Measurements from ENCODE around the gene GNG4. TPM values are rescaled to one million over a fixed set of nuclear protein-coding genes. Genes with fewer than 3 reads are reported as not detected.
"Not testable (repeated sequence)": the region's sequence is repeated elsewhere in the genome, so short reads cannot be mapped to it uniquely, and the experiment has no call there.

Gene GNG4
- total RNA-seq, 1 donor from 2014 or later, result under 0.01 TPM

DNA sequence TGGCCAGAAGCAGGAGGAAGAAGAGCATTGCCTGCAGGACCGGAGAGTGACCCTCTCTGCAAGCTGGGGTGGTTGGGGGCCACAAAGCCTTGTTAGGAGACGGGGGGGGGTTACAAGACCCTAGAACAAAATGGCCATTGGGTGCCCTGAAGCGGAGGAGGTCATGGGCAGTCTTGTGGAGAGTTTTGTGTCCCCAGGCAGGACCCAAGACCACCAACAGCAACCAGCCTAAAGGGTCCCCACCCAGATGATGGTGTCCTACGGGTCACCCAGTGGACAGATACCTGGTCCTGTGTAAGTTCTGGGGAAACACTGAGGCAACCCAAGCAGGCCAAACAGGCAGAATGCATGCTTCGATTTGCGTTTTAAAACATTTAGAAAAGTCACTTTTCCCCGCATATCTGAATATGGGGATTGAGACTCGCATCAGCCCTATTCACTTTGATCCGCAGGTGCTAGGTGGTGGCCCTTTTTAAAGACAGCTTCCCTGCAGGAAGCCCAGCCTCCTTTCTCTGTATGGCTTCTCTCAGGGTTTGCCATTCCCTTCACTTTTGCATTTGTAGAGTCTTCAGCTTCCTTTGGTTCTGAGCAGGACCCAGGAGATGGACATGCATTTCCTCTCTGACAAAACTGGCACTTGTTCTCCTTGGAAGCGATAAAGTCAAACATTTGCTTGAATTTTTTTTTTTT lies 21.1 kb downstream of the GNG4 start:
- DNase-seq (ENCODE audit: low read depth in 2 of 2), result no peak

DNA sequence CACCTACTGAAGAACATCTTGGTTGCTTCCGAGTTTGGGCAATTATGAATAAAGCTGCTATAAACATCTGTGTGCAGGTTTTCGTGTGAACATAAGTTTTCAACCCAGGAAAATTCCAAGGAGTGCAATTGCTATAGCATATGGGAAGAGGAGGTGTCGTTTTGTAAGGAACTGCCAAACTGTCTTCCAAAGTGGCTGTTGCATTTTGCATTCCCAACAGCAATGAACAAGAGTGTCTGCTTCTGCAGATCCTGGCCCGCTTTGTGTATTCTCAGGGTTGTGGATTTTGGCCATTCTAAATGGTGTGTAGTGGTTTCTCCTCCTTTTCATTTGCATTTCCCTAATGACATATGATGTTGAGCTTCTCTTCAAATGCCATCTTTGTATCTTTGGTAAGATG lies 23.8 kb downstream of the GNG4 start:
- no peak for DNase-seq (ENCODE audit: low read depth in 2 of 2)

DNA sequence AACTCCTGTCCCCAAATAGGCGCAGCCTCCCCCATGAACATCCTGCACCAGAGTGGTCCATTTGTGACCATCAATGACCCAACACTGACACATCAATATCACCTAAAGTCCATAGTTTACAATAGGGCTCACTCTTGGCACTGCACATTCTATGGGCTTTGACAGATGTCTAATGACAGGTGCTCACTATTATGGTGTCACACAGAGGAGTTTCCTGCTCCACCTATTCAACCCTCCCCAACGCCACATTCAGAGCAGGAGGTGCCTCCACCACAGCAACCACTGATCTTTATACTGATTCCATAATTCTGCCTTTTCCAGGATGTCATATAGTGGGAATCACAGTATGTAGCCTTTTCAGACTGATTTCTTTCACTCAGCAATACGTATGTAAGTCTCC lies 24.2 kb downstream of the GNG4 start:
- no peak for DNase-seq (ENCODE audit: low read depth in 2 of 2)

DNA sequence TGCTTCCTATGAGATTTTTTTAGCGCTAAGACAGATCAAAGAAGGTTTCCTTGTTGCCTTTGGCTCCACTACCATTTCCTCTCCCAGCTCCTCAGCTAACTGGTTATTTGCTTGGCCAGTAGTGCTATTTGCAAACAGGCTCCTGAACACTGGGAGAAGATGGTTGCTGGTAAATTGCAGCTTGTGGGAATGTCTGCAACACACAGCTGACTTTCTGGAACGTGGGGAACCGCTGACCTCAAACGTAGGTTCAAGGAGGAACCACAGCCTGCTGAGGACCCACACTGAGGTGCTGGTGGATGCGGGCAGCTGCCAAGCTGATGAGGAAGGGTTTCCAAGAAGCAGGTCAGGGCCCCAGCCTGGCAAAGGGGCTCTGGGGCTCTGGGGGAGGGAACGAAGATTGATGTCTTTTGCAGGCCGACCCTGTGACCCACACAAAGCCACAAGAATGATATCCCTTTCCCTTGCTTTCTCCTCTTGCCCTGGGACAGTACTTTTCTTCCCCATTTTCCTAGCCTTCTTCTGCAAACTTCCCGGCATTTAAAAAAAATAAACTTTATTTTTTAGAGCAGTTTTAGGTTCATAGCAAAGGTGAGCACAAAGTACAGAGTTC lies 24.8 kb downstream of the GNG4 start:
- DNase-seq (ENCODE audit: low read depth in 2 of 2), result peak in 1 of 2 donors; percentile 48

DNA sequence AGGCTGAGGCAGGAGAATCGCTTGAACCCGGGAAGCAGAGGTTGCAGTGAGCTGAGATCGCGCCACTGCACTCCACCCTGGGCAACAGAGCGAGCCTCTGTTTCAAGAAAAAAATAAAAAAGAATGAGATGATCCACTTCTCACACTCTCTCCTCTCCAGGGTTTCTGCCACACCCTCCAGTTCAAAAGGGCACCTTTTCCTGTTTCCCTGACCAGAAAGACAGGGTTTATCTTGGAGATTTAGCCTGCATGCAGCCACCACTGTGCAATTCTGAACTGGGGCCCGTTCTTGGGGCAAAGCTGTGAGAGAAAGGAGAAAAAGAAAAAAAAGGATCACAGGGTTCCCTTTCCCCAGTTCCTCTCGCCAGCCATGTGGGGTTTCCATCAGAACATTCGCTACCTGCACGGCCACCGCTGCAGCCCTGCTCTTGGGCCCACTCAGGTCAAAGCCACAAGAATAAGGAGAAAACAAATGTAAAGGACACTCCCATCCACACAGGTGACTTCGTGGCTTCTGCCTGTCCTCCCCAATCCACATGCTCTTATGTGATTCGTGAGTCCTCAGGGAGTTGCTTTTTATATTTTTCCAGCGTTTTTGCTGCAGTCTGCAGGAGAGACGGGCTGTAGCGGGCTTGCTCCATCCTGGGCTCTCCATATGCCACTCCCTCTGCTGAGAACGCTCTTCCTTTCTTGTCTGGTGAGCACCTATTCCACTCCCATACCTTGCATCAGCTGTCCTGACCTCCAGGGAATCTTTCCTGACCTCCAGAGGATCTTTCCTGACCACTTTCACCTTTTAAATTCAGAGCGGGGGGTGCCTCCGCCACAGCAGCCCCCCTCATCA lies 26.4 kb downstream of the GNG4 start:
- DNase-seq (ENCODE audit: low read depth in 2 of 2), result no peak

DNA sequence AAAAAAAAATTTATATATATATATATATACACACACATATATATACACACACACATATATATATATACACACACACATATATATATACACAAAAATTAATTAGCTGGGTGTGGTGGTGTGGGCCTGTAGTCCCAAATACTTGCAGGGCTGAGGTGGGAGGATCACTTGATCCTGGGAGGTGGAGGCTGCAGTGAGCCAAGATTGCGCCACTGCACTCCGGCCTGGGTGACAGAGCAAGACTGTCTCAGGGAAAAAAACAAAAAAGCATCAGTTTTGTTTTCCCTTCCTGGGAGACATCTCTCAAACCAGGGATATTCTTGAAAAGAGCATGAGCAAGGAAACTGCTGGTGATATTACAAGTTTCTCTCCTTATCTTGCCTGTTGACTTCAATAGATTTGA lies 30.4 kb downstream of the GNG4 start:
- not testable (repeated sequence) for DNase-seq (ENCODE audit: low read depth in 2 of 2)

DNA sequence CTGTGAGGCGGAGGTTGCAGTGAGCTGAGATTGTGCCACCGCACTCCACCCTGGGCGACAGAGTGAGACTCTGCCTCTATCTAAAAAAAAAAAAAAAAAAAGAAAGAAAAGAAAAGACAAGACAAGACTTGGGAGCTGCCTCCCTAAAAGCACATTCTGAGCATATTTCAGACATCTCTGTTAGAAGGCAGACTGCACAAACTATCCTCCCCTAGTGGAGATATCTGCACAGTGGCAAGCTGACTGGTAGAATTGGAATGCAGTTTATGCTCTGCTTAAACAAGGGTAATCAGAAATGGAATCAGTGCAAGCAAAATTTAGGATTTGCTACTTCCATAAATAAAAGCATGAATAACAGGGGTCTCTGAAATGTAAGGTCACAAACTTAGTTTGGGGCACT lies 31.8 kb downstream of the GNG4 start:
- no peak for DNase-seq (ENCODE audit: low read depth in 2 of 2)

DNA sequence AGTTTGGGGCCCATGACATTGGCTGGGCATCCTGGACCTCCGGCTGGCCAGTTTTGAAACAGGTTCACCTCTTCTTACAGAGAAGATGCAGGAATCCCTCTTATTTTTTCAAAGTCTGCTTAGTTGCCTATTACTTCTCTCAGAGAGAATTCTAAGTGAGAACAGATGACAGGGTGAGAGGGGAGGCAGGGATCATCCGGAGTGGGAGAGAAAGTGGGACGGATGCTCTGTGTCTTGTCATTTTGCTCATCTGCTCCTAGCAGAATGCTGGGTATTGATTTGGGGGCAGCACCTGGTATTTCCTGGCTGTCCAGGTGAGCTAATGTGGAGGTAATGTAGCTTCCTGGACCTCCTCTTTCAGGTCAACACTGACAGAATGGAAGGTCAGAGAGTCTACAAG lies 32.4 kb downstream of the GNG4 start:
- no peak for DNase-seq (ENCODE audit: low read depth in 2 of 2)

DNA sequence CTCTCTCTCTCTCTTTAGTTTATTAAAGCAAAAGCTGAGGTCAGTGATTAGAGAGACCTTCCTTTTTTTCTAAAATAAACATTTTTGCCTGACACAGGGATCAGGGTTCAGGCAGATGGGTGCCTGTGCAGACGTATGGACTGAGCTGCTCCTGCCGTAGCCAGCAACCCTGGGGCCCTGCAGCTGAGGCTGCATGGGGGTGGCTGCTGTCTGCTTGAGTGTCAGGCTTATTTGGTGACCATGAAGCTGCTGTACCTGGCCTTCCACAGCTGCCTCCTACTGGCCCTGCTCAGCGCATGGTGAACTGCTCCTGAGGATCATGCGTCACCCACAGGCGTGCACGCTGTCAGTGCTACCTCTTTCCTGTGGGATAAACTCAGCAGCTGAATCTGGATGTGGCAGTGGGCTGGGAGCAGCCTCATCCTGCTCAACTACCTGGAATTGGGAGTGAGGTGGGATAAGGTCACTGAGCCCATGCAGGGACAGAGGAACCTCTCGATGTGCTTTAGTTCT lies 35.1 kb downstream of the GNG4 start:
- DNase-seq (ENCODE audit: low read depth in 2 of 2), result no peak

DNA sequence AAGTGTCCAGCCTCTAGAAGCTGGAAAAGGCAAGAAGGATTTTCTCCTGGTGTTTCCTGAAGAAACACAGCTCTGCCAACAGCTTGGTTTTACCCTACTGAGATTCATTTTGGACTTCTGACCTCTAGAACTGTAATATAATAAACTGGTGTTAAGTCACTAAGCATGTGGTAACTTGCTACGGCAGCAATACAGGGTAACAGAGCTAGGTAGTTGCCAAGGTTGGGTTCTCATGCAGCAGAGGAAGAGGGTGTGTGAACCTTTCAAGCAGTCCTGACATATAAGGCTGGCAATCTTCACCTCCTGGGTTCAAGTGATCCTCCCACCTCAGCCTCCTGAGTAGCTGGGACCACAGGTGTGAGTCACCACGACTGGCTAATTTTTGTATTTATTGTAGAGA lies 36.0 kb downstream of the GNG4 start:
- no peak for DNase-seq (ENCODE audit: low read depth in 2 of 2)

DNA sequence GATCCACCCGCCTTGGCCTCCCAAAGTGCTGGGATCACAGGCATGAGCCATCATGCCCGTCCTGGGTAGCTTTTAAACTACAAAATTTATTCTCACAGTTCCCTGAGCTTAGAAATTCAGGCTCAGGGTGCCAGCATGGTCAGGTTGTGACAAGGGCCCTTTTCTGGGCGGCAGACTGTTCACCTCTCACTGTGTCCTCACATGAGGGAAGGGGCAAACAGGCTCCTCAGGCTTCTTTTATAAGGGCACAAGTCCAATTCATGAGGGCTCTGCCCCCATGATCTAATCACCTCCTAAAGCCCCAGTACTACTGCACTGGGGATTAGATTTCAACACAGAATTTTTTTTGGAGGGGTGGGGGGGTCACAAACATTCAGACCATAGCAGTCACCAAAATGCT lies 36.8 kb downstream of the GNG4 start:
- no peak for DNase-seq (ENCODE audit: low read depth in 2 of 2)

DNA sequence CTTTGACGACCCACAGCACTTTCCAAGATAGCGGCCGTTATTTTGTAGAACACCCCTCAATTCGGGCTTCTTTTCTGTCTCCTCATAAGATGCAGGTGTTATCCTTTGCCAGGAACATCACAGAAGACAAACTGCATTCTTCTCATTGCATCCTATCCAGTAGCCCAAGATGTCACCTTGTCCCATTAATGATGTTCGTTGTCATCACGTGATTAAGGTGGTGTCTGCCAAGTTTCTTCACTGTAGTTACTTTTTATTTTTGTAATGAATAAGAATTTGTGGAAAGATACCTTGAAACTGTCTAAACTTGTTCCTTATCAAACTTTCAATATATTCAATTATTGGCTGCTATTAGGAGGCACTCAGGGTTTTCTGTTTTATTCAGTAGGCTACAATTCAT lies 39.4 kb downstream of the GNG4 start:
- no peak for DNase-seq (ENCODE audit: low read depth in 2 of 2)

DNA sequence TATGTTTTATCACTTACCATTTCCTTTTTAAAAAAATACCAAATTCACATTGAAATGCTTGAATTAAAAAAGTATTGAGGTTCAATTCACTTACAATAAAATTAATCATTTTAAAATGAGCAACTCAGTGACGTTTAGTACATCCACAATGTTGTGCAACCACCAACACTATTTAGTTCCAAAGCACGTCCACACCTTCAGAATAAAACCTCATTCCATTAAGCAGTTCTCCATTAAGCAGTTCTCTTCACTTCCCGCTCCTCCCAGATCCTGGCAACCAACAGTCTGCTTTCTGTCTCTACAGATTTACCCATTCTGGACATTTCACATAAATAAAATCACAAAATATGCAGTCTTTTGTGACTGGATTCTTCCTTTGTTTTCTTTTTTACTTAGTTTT lies 41.3 kb downstream of the GNG4 start:
- no peak for DNase-seq (ENCODE audit: low read depth in 2 of 2)

DNA sequence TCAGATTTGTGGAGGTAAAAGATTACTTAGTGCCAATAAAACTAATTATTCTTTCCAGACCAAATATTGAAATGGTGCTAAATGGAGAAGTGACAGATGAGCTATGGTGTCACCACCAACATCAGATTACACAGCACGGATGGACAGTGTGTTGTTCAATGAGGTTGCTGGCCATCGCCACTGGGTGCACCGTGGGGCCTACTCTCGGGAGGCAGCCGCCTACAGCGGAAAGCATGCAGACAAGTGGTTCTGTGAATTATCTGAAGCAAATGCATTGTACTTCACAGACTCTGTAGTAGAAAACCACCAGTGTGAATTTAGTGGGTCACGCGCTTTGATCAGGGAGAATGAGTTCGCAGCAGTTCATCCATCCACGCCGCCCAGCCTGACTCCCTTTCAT lies 42.3 kb downstream of the GNG4 start:
- no peak for DNase-seq (ENCODE audit: low read depth in 2 of 2)

DNA sequence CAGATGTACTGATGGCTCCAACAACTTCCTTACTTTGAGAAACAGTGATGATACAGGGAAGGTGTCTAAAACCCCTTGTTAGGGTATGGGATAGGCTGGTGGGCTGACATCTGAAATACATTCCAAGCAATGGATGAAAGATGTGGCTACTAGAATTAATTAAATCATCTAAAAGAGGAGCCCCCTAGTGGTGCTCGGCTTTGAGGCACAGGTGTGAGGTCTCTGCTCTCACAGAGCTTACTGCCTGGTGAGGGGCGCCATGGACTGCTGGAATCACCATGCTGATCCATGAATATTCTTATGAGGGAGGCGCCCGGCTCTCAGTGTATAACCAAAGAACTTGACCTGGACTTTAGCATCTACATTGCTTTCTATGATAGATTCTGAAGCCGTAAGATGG lies 48.5 kb downstream of the GNG4 start:
- DNase-seq (ENCODE audit: low read depth in 2 of 2), result peak; percentile 25 to 40

DNA sequence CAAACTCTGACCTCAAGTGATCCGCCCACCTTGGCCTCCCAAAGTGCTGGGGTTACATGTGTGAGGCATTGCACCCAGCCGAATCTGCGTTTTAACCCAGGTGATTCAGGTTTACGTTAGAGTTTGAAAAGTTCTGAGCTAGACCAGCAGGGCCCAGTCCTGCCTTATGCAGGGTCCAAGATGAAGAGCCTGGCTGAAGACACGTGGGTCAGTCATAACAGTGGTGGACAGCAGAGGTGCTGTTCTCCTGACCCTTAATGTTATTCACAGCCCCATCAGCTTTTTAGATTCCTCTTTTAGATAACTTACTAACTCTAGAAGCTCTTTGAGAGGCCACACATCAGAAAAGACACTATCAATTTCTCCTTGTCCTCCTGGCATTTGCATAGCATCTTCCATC lies 50.0 kb downstream of the GNG4 start:
- DNase-seq (ENCODE audit: low read depth in 2 of 2), result no peak

DNA sequence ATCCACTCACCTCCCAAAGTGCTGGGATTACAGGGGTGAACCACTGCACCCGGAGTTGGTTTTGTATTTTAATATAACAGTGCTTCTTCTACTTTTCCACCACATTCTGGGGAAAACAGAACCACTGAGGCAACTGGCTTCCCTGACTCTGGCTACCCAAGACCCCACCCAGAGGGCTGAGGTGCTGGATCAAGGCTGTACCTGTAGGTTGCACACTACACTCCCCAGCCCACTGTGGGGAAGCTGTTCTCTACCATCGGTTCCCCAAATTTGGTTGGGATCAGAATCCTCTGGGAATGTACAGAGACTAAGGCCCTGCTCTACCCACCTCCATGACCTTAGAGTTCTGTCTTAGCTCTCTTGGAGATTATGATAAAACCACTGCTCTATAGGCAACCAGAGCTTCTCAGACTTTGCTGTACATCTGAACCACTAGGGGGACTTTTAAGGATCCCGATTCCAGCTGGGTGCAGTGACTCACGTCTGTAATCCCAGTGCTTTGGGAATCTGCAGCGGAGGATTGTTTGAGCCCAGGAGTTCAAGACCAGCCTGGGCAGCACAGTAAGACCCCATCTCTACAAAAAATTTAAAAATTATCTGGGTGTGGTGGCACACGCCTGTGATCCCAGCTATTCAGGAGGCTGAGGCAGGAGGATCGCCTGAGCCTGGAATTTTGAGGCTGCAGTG lies 51.6 kb downstream of the GNG4 start:
- peak; percentile 49 to 58 for DNase-seq (ENCODE audit: low read depth in 2 of 2)

DNA sequence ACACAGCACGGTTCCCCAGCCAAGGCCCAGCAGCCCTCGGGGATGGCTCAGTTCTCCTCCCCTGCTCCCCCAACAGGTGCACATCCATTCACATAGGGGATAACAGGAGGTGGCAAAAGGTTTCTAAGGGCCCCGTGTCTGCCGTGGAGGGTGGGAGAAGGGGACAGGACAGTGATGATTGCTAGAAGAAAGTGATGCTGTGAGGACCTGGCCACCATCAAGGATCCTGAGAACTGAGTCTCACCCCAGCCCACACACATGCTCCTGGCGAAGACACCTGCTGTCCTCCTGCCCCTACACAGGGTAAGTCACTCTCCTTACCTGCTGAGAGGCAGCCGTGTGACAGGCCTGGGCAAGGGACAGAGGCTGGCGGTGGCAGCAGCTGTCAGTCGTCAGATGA lies 54.5 kb downstream of the GNG4 start:
- DNase-seq (ENCODE audit: low read depth in 2 of 2), result no peak

DNA sequence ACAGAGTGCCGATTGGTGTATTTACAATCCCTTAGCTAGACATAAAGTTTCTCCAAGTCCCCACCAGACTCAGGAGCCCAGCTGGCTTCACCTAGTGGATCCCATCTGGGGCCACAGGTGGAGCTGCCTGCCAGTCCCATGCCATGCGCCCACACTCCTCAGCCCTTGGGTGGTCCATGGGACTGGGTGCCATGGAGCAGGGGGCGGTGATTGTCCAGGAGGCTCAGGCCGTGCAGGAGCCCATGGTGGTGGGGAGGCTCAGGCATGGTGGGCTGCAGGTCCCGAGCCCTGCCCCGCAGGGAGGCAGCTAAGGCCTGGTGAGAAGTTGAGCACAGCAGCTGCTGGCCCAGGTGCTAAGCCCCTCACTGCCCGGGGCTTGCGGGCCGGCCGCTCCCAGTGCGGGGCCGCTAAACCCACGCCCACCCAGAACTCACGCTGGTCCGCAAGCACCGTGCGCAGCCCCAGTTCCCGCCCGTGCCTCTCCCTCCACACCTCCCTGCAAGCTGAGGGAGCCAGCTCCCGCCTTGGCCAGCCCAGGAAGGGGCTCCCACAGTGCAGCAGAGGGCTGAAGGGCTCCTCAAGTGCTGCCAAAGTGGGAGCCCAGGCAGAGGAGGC lies 55.2 kb downstream of the GNG4 start:
- not testable (repeated sequence) for DNase-seq (ENCODE audit: low read depth in 2 of 2)

DNA sequence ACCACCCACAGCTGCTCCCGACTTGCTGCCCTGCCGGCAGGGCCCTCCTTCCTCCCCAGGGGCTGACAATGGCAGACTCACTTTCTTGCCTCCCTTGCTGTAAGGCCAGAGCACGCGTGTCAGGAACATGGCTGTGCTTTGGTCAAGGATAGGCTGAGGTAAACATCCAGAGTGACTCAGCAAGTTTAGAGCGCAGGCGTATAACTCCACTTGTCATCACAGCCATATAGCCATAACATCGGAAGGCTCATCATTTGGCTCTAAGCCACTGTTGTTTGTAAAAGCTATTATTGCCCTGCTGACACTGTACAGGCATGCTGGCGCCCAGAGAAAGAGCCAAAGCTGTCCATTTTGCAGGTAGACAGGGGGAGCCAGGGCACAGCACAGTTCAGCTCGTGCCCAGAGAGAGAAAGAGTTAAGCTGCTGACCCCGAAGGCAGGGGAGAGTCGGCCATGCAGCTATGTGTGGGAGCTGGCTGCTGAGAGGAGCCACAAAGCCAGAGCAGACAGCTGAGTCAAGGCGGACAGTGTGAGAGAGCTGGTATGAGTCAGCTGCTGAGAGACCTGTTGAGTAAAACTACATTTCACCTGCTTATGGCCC lies 60.6 kb downstream of the GNG4 start:
- DNase-seq (ENCODE audit: low read depth in 2 of 2), result peak in 1 of 2 donors; percentile 79

DNA sequence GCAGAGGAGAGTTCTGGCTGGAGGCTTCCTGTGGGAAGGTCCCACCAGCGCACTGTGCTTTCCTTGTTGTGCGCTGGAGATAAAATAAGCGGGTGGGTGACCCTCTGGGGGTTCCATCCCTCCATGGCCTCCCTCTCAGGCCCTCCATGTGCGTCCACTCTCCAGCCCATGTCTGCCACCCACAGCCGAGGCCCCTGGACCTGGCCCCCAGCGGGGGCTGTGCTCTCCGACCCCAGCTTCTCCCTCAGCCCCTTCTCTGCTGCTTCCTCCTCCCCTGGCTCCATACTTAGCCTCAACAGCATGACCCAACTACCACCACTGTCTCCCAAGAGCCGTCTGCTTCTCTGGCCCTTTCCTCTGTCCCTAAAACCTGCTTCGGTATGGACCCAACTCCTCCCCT lies 61.4 kb downstream of the GNG4 start:
- DNase-seq (ENCODE audit: low read depth in 2 of 2), result no peak
